Measurements from ENCODE around the gene ERFE. TPM values are rescaled to one million over a fixed set of nuclear protein-coding genes. Genes with fewer than 3 reads are reported as not detected.

ERFE gene
- total and polyA plus RNA-seq, 2 of the 13 experiments (the other 11 are each of a cell fraction or from before 2014, with no cell fraction given): 0.09 TPM; not detected in 1

DNA sequence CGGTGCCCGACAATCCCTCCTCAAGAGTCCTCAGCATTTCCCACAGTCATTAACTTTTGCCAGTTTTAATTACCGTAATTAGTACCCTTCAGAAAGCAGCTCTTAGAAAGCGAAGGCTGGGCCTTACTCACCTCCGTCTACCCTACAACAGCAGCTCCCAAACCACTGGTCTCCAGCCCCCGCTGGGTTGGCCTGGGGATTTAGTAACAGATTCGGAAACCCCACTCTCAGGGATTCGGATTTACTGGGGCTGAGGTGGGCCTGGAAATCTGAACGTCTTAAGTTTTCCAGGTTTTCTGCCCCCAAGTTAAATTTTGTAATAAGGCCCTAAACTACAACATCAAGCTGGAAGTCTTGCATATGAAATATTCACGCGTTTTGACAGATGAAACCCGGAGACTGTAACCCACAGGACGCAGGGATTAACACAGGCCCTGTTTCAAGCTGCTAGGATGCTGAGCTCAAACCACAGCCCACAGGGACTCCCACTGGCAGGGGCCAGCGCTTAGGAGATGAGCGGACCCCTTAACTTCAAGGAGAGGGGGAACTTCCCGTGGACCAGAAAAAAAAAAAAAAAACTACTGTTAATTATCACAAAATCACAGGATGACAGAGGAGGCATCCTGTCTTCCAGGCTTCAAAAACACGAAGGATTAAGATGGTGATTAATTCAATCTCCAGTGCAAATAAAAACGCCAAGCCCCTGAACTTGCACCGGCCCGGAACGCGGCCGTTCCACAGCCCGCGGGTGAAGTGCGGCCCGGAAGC lies 43.7 kb downstream of the ERFE start:
- FAIRE-seq (no peak), ATAC-seq (no peak), DNase-seq (ENCODE audit: low spot score) (no peak)
- BruUV-seq (replicated peaks): no TSS peak
- Histone ChIP-seq H3K4me2 (ENCODE audit: low read depth, low read length) (peak overlapping the region; percentile 95), H2AFZ (ENCODE audit: low read length) (no peak overlapping the region), H3K9ac (ENCODE audit: insufficient read depth, low read depth, low read length) (peak overlapping the region; percentile 88), H4K20me1 (ENCODE audit: insufficient read depth, low read length) (peaks cover 20% of the 10 kb centered on the region), H3K4me3 (replicated peaks in 1 of 3; ENCODE audit: insufficient read depth in 1 of 3, low read depth in 2 of 3, low read length in 3 of 3) (peak overlapping the region; percentile 72 to 89 (median 81)), H3K9me3 (ENCODE audit: low read length) (no peaks in the 10 kb centered on the region), H3K27ac (ENCODE audit: extremely low read length, insufficient read depth, low read length) (peak overlapping the region; percentile 59), H3K36me3 (replicated peaks in 1 of 2; ENCODE audit: control insufficient read depth in 1 of 2, insufficient read depth in 2 of 2, low read length in 2 of 2) (0 out of 5 replicates have a peak, but pooled peaks cover 0 to 3% of the 10 kb centered on the region in 2 experiments), H3K27me3 (ENCODE audit: control insufficient read depth in 1 of 2, insufficient read depth in 2 of 2, low read length in 2 of 2) (peaks cover 0 to 17% of the 10 kb centered on the region in 2 experiments; a peak in 2 of 5 replicates), H3K79me2 (ENCODE audit: insufficient read depth, low read length) (peaks cover 58% of the 10 kb centered on the region), H3K4me1 (ENCODE audit: insufficient read depth, low read length) (peaks cover 48% of the 10 kb centered on the region)
- 6% methylated on average over 27 of the region's 27 CpGs for WGBS (ENCODE audit: low lambda C conversion rate)
- intact Hi-C loops (cut with micrococcal nuclease; ENCODE audit: unreplicated experiment): loop anchor here (1.0 to 5.0 kb wide), 2 partner anchors 40 to 61 kb away; partner anchors contain the start of gene HES6
- POLR2A ChIA-PET: interaction anchor here (1.0 to 1.6 kb wide), 3 partner anchors 18 to 86 kb away, joined by 3 to 5 read pairs (median 3); no protein-coding TSS in a partner anchor
- CTCF ChIA-PET (ENCODE audit: low intra/inter-chr PET ratio, low total read pairs): interaction anchor here (0.9 kb wide), 1 partner anchor 39 kb away, joined by 3 read pairs; no protein-coding TSS in a partner anchor
- TF ChIP-seq EEA1 (CRISPR knock-in tag; IDR thresholded peaks at IDR 0.05; ENCODE audit: borderline replicate concordance): 0 out of 2 replicates have a peak, but pooled peaks have one; percentile 25
- peak; percentile 46; the same call in 1 of the 2 replicates for TF ChIP-seq ZNF501 (CRISPR knock-in tag; IDR thresholded peaks at IDR 0.05)
- TF ChIP-seq TBX2 (CRISPR knock-in tag; IDR thresholded peaks at IDR 0.05; ENCODE audit: borderline replicate concordance): 0 out of 2 replicates have a peak, but pooled peaks have one; percentile 34
- 0 out of 2 replicates have a peak, but pooled peaks have one; percentile 11 for TF ChIP-seq KDM2A (CRISPR knock-in tag; IDR thresholded peaks at IDR 0.05; ENCODE audit: borderline replicate concordance, low read depth)
- TF ChIP-seq HOXA5 (CRISPR knock-in tag; IDR thresholded peaks at IDR 0.05): 0 out of 2 replicates have a peak, but pooled peaks have one; percentile 0
- no peak for TF ChIP-seq HNF4A (CRISPR knock-in tag; IDR thresholded peaks at IDR 0.05)
- 0 out of 2 replicates have a peak, but pooled peaks have one; percentile 13 for TF ChIP-seq HDAC1 (CRISPR knock-in tag; IDR thresholded peaks at IDR 0.05)
- 0 out of 2 replicates have a peak, but pooled peaks have one; percentile 29 for TF ChIP-seq KDM5A (IDR thresholded peaks at IDR 0.05; ENCODE audit: borderline replicate concordance, low read length)
- peak; percentile 73 for TF ChIP-seq ASH2L (IDR thresholded peaks at IDR 0.05; ENCODE audit: insufficient read length, low read depth, low read length)
- TF ChIP-seq ZNF83 (CRISPR knock-in tag; IDR thresholded peaks at IDR 0.05; ENCODE audit: borderline replicate concordance): no peak
- TF ChIP-seq TGIF2 (CRISPR knock-in tag; IDR thresholded peaks at IDR 0.05): peak; percentile 49; the same call in 1 of the 2 replicates
- peak; percentile 31; the same call in 1 of the 2 replicates for TF ChIP-seq SAP130 (CRISPR knock-in tag; IDR thresholded peaks at IDR 0.05; ENCODE audit: low read depth)
- 0 out of 2 replicates have a peak, but pooled peaks have one; percentile 15 for TF ChIP-seq ZNF546 (CRISPR knock-in tag; conservative IDR thresholded peaks at IDR 0.05)
- no peak for TF ChIP-seq ZBTB2 (CRISPR knock-in tag; IDR thresholded peaks at IDR 0.05; ENCODE audit: low read depth)
- no peak for TF ChIP-seq THYN1 (CRISPR knock-in tag; IDR thresholded peaks at IDR 0.05; ENCODE audit: borderline replicate concordance, low read depth)
- no peak for TF ChIP-seq SOX13 (IDR thresholded peaks at IDR 0.05)
- TF ChIP-seq SOX13 (CRISPR knock-in tag; conservative IDR thresholded peaks at IDR 0.05 in 1 of 2, IDR thresholded peaks at IDR 0.05 in 1 of 2): no peak
- TF ChIP-seq, protein P1, sequence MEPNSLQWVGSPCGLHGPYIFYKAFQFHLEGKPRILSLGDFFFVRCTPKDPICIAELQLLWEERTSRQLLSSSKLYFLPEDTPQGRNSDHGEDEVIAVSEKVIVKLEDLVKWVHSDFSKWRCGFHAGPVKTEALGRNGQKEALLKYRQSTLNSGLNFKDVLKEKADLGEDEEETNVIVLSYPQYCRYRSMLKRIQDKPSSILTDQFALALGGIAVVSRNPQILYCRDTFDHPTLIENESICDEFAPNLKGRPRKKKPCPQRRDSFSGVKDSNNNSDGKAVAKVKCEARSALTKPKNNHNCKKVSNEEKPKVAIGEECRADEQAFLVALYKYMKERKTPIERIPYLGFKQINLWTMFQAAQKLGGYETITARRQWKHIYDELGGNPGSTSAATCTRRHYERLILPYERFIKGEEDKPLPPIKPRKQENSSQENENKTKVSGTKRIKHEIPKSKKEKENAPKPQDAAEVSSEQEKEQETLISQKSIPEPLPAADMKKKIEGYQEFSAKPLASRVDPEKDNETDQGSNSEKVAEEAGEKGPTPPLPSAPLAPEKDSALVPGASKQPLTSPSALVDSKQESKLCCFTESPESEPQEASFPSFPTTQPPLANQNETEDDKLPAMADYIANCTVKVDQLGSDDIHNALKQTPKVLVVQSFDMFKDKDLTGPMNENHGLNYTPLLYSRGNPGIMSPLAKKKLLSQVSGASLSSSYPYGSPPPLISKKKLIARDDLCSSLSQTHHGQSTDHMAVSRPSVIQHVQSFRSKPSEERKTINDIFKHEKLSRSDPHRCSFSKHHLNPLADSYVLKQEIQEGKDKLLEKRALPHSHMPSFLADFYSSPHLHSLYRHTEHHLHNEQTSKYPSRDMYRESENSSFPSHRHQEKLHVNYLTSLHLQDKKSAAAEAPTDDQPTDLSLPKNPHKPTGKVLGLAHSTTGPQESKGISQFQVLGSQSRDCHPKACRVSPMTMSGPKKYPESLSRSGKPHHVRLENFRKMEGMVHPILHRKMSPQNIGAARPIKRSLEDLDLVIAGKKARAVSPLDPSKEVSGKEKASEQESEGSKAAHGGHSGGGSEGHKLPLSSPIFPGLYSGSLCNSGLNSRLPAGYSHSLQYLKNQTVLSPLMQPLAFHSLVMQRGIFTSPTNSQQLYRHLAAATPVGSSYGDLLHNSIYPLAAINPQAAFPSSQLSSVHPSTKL (CRISPR knock-in tag; IDR thresholded peaks at IDR 0.05): 0 out of 2 replicates have a peak, but pooled peaks have one; percentile 2
- in situ Hi-C loops (cut with HindIII; ENCODE audit: extremely low pct_ligation_motif_present, low pct_unique_long_range_greater_than_20kb): no loop called here

Measured in HepG2 (cell line).